Rectal smooth muscle tissue (tissue), 1 donor: ENCODE measurements around the gene PKN1.
"Not testable (repeated sequence)": the region's sequence is repeated elsewhere in the genome, so short reads cannot be mapped to it uniquely, and the experiment has no call there.

Source experiments
- H3K27ac ChIP-seq: one replicate; pipeline ENCODE4 v1.7.0; 2013; ENCODE audit warnings: low read depth, low read length, inconsistent platforms
- H3K27me3 ChIP-seq: one replicate; pipeline ENCODE4 v1.7.0; 2013; ENCODE audit warnings: low read length; ENCODE audit not compliant: control insufficient read depth, insufficient read depth
- H3K36me3 ChIP-seq: one replicate; pipeline ENCODE4 v1.7.0; 2013; ENCODE audit warnings: low read length; ENCODE audit not compliant: control insufficient read depth, insufficient read depth
- H3K4me1 ChIP-seq: one replicate; pipeline ENCODE4 v1.7.0; 2013; ENCODE audit warnings: low read length; ENCODE audit not compliant: control insufficient read depth, insufficient read depth
- H3K4me3 ChIP-seq: one replicate; pipeline ENCODE4 v1.7.0; 2013; ENCODE audit warnings: low read length
- H3K9ac ChIP-seq: one replicate; pipeline ENCODE4 v1.7.0; 2013; ENCODE audit warnings: low read length

Gene PKN1

GRCh38 chr19:14441041-14441938 lies 8.2 kb downstream of the PKN1 start:
- no peaks in the 10 kb centered on the region for H3K4me1 ChIP-seq
- H3K27me3 ChIP-seq, result no peaks in the 10 kb centered on the region
- H3K27ac ChIP-seq, result no peak overlapping the region
- H3K36me3 ChIP-seq, result peaks cover 23% of the 10 kb centered on the region
- H3K4me3 ChIP-seq, result no peak overlapping the region
- no peak overlapping the region for H3K9ac ChIP-seq

DNA sequence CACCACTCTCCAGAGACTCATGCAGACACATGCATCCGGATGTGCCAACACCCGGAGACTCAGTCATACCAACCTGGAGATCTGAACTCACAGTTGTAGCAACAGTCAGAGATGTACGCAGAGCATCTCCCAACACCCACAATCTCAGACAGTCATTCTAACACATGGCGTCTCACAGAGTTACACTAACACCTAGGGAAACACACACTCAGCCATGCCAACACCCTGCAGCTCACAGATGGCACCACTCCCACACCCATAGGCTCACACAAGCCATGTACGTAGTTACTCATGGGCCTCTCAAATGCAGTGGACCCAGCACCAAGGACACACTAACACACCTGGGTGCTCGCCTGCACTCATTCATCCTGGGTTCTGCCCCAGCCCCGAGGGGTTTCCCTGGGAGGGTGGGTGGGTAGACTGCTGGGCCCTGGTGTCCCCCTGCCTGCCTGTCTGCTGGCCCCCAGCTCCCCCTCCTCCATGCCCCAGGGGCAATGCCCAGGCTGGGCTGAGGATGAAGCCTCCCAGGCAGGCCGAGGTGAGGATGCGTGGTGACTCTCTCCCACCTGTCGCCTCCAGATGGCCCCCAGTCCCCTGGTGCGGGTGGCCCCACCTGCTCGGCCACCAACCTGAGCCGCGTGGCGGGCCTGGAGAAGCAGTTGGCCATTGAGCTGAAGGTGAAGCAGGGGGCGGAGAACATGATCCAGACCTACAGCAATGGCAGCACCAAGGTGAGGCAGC lies 10.0 kb downstream of the PKN1 start:
- Histone ChIP-seq H3K36me3 (peaks cover 27% of the 10 kb centered on the region), H3K27ac (no peak overlapping the region), H3K4me3 (no peak overlapping the region), H3K4me1 (no peaks in the 10 kb centered on the region), H3K27me3 (no peaks in the 10 kb centered on the region), H3K9ac (no peak overlapping the region)

DNA sequence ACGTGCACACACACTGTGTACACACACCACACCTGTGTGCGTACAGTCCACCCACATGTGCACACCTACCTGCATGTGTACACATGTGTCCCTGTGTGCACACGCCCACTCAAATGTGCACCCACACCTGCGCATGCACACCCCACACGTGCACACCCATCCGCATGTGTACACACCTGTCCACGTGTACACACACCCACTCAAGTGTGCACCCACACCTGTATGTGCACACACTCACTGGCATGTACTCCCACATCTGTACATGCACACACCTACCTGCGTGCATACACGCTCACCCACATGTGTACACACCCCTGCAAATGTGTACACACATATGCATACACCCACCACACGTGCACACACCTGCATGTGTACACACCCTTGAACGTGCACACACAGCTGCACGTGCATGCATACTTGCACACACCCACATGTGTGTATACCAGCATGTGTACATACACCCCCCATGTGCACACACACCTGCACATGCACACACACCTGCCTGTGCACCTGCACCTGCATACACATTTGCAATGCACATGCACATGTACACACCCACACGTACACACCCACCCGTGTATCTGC lies 10.6 kb downstream of the PKN1 start:
- Histone ChIP-seq H3K27me3 (no peaks in the 10 kb centered on the region), H3K9ac (no peak overlapping the region), H3K27ac (no peak overlapping the region), H3K36me3 (peaks cover 34% of the 10 kb centered on the region), H3K4me3 (no peak overlapping the region), H3K4me1 (no peaks in the 10 kb centered on the region)

DNA sequence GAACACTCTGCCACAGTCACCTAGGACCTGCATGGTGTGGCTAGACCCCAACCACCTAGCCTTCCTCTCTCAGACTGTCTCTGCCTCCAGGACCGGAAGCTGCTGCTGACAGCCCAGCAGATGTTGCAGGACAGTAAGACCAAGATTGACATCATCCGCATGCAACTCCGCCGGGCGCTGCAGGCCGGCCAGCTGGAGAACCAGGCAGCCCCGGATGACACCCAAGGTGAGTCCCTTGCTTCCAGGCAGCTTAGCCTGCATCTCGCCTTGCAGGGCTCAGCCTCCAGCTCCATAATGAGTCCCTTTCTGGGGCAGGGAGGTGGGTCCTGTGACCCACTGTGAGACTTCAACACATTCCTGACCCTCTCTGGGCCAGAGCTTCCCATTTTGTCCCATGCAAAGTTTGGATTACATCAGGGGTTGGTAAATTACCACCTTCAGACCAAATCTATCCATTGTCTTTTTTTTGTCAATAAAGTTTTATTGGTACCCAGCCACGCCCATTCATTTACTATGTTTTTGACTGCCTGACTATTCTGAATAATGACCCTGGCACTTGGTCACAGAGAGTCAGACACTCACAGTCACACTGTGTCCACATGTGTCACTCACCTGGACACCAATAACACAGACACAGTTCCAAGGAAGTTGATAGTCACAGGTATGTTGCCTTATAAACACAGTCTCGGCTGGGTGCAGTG lies 13.4 kb downstream of the PKN1 start:
- H3K36me3 ChIP-seq, result peaks cover 50% of the 10 kb centered on the region
- no peak overlapping the region for H3K9ac ChIP-seq
- no peaks in the 10 kb centered on the region for H3K4me1 ChIP-seq
- H3K4me3 ChIP-seq, result no peak overlapping the region
- H3K27me3 ChIP-seq, result no peaks in the 10 kb centered on the region
- H3K27ac ChIP-seq, result no peak overlapping the region

- Histone ChIP-seq H3K4me1 (no peaks in the 10 kb centered on the region), H3K9ac (no peak overlapping the region), H3K27me3 (no peaks in the 10 kb centered on the region), H3K27ac (no peak overlapping the region), H3K4me3 (no peak overlapping the region), H3K36me3 (peaks cover 35% of the 10 kb centered on the region)
These were observed 16.2 kb downstream of the PKN1 start for GRCh38 chr19:14449321-14449720.

DNA sequence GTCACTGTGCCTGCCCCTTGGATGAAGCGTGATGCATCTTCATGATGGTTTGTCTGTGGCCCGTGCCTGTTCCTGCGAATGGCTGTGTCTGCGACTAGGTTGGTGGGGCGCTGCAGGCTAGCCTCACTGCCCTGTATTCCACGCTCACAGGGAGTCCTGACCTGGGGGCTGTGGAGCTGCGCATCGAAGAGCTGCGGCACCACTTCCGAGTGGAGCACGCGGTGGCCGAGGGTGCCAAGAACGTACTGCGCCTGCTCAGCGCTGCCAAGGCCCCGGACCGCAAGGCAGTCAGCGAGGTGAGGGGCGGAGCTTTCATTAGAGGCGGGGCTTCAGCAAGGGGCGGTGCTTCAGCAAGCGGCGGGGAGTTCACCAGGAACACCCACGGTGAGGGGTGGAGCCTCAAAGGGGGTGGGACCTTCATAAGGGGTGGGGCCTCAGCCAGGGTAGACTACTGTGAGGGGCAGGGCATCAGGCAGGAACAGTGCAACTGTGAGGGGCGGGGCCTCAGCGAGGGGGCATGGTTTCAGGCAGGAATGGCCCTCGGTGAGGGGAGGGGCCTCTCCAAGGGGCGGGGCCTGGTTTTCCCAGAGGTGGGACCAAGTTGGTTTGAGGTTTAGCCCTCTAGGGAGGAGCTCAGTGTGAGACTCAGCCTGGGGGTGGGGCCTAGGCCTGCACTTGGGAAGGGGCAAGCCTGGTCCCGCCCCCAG lies 17.2 kb downstream of the PKN1 start:
- Histone ChIP-seq H3K4me3 (no peak overlapping the region), H3K27me3 (no peaks in the 10 kb centered on the region), H3K9ac (no peak overlapping the region), H3K27ac (no peak overlapping the region), H3K4me1 (no peaks in the 10 kb centered on the region), H3K36me3 (peaks cover 32% of the 10 kb centered on the region)

DNA sequence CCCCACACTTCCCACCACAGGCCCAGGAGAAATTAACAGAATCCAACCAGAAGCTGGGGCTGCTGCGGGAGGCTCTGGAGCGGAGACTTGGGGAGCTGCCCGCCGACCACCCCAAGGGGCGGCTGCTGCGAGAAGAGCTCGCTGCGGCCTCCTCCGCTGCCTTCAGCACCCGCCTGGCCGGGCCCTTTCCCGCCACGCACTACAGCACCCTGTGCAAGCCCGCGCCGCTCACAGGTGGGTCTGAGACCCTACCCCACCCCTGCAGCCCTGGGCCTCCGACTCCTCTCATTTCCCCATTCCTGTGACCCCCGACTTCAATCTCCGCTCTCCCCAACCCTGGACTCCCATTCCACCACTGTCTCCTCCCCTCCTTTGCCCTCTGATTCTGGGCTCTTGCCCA lies 17.8 kb downstream of the PKN1 start:
- Histone ChIP-seq H3K27me3 (no peaks in the 10 kb centered on the region), H3K27ac (no peak overlapping the region), H3K36me3 (peaks cover 32% of the 10 kb centered on the region), H3K4me3 (no peak overlapping the region), H3K9ac (no peak overlapping the region), H3K4me1 (no peaks in the 10 kb centered on the region)

DNA sequence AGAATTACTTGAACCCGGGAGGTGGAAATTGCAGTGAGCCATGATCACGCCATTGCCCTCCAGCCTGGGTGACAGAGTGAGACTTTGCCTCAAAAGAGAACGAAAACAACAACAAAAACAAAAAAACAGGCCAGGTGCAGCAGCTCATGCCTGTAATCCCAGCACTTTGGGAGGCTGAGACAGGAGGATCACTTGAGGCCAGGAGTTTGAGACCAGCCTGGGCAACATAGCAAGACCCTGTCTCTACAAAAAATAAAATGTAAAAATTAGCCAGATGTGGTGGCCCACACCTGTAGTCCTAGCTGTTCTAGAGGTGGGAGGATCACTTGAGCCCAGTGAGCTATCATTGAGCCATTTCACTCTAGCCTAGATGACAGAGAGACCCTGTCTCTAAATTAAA lies 19.2 kb downstream of the PKN1 start:
- not testable (repeated sequence) for H3K27me3 ChIP-seq, H3K4me1 ChIP-seq, H3K27ac ChIP-seq, H3K4me3 ChIP-seq, H3K9ac ChIP-seq
- H3K36me3 ChIP-seq, result peaks cover 25% of the 10 kb centered on the region

DNA sequence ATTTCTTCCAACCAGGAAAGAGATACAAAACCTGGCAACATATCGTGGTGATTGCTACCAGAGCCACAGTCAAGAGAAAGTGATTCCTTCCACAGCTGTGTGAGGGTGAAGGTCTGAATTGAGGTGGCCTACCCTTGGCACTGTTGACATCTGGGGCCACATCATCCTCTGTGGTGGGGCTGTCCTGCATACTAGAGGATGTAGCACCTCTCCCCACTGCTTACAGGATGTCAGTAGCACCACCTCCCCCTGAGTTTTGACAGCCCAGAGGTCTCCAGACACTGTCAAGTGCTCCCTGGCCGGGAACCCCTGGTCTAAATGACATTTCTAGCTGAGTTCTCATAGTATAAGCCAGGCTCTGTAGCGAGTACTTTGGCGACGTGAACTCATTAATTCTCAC lies 26.6 kb downstream of the PKN1 start:
- no peak overlapping the region for H3K27ac ChIP-seq
- H3K4me3 ChIP-seq, result no peak overlapping the region
- H3K27me3 ChIP-seq, result no peaks in the 10 kb centered on the region
- H3K36me3 ChIP-seq, result peaks cover 14% of the 10 kb centered on the region
- H3K4me1 ChIP-seq, result no peaks in the 10 kb centered on the region
- no peak overlapping the region for H3K9ac ChIP-seq

DNA sequence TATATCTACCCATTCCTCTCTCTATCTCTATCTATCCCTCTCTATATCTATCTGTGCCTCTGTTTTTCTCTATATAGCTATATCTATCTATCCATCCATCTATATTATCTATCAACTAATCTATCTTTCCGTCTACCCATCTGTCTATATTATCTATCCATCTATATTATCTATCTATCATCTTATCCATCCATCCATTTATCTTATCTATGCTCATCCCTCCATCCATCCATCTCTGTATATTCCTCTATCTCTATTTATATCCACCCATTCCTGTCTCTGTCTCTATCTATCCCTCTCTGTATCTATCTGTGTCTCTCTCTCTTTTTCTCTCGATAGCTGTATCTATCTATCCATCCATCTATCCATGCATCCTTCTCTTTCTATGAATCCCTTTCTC lies 27.8 kb downstream of the PKN1 start:
- Histone ChIP-seq H3K27me3 (no peaks in the 10 kb centered on the region), H3K4me1 (no peaks in the 10 kb centered on the region), H3K36me3 (peaks cover 14% of the 10 kb centered on the region)

DNA sequence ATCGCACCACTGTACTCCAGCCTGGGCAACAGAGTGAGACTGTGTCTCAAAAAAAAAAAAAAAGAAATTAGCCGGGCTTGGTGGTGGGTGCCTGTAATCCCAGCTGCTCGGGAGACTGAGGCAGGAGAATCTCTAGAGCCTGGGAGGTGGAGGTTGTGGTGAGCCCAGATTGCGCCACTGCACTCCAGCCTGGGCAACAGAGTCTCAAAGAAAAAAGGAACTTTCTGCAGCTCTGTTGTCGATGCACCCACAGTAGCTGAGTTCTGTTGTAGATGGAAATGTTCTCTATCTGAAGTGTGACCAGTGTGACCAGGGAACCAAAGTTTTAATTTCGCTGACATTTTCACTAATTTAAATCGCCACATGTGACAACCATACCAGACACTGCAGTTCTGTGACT lies 29.3 kb downstream of the PKN1 start:
- H3K36me3 ChIP-seq, result peaks cover 14% of the 10 kb centered on the region
- not testable (repeated sequence) for H3K27ac ChIP-seq, H3K9ac ChIP-seq, H3K4me1 ChIP-seq, H3K4me3 ChIP-seq, H3K27me3 ChIP-seq

More for the DNA sequence above, 27.8 kb downstream of the PKN1 start:
- H3K27ac ChIP-seq, result no peak overlapping the region
- no peak overlapping the region for H3K9ac ChIP-seq
- no peak overlapping the region for H3K4me3 ChIP-seq

DNA sequence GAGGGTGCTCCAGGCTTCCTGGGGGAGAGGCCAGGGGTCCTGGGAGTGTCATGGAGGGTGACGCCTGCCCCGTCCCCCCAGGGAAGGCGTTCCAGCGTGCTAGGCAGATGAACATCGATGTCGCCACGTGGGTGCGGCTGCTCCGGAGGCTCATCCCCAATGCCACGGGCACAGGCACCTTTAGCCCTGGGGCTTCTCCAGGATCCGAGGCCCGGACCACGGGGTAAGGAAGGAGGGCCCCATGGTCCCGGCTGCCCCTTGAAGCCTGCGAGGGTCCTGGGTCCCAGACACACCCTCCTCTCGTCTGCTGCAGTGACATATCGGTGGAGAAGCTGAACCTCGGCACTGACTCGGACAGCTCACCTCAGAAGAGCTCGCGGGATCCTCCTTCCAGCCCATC lies 30.6 kb downstream of the PKN1 start:
- Histone ChIP-seq H3K4me3 (no peak overlapping the region), H3K4me1 (no peaks in the 10 kb centered on the region), H3K36me3 (peaks cover 19% of the 10 kb centered on the region), H3K27ac (no peak overlapping the region), H3K9ac (no peak overlapping the region), H3K27me3 (no peaks in the 10 kb centered on the region)
